BLaER1 treated with 17β-estradiol and CSF1 and Interleukin-3, amounts not matched to agents 10 nM and 100 nM (cell line): ENCODE measurements around the gene PLAU.
A peak's percentile ranks its signal among the peaks of the same experiment; 100 is the strongest.
"Not testable (repeated sequence)": the region's sequence is repeated elsewhere in the genome, so short reads cannot be mapped to it uniquely, and the experiment has no call there.

ENCODE experiments used
- H3K27ac ChIP-seq, 11 experiments: shearing (Covaris generic); formaldehyde crosslinking; 2 replicates each; pipeline ENCODE4 v1.8.1; 2022
- H3K27me3 ChIP-seq, 11 experiments: shearing (Covaris generic); formaldehyde crosslinking; 2 replicates each; pipeline ENCODE4 v1.8.1; 2022
- H3K36me3 ChIP-seq, 11 experiments: shearing (Covaris generic); formaldehyde crosslinking; 2 replicates each; pipeline ENCODE4 v1.8.1; 2022
- H3K4me1 ChIP-seq, 10 experiments: shearing (Covaris generic); formaldehyde crosslinking; 2 replicates each; pipeline ENCODE4 v1.8.1; 2022
- H3K4me2 ChIP-seq, 11 experiments: shearing (Covaris generic); formaldehyde crosslinking; 2 replicates each; pipeline ENCODE4 v1.8.1; 2022
- H3K4me3 ChIP-seq, 10 experiments: shearing (Covaris generic); formaldehyde crosslinking; 2 replicates each; pipeline ENCODE4 v1.8.1; 2022
- H3K9ac ChIP-seq, 11 experiments: shearing (Covaris generic); formaldehyde crosslinking; 2 replicates each; pipeline ENCODE4 v1.8.1; 2022
- H3K9me3 ChIP-seq, 11 experiments: shearing (Covaris generic); formaldehyde crosslinking; replicated peaks in 1 of 11; 2 replicates each; pipeline ENCODE4 v1.8.1; 2022
- H4K20me1 ChIP-seq, 11 experiments: shearing (Covaris generic); formaldehyde crosslinking; 2 replicates each; pipeline ENCODE4 v1.8.1; 2022
- Cebpa-rat ChIP-seq, 11 experiments: shearing (Covaris generic); IDR thresholded peaks; 2 replicates each; pipeline ENCODE4 v1.8.1; 2022

Gene PLAU

GRCh38 chr10:73917566-73918305 lies 6.8 kb downstream of the PLAU start:
- peak overlapping the region in 1 of 10 experiments; percentile 14; a peak in 1 of 20 replicates for H3K4me3 ChIP-seq
- H4K20me1 ChIP-seq = peaks cover 0 to 40% (median 19%) of the 10 kb centered on the region in 11 experiments; a peak in 11 of 22 replicates
- no peak for TF ChIP-seq Cebpa-rat (IDR thresholded peaks at IDR 0.05)
- H3K27ac ChIP-seq = peak overlapping the region in 7 of 11 experiments; percentile 23 to 67 (median 50); a peak in 8 of 22 replicates
- peaks cover 43 to 59% (median 52%) of the 10 kb centered on the region in 11 experiments for H3K36me3 ChIP-seq
- H3K9me3 ChIP-seq = peaks cover 13 to 28% (median 20%) of the 10 kb centered on the region in 11 experiments; a peak in 20 of 22 replicates
- H3K27me3 ChIP-seq = no peaks in the 10 kb centered on the region
- H3K4me2 ChIP-seq = peak overlapping the region in 10 of 11 experiments; percentile 61 to 99 (median 90); a peak in 12 of 22 replicates
- H3K4me1 ChIP-seq = peaks cover 63 to 89% (median 84%) of the 10 kb centered on the region in 10 experiments
- H3K9ac ChIP-seq = no peak overlapping the region

- Histone ChIP-seq H3K36me3 (peaks cover 27 to 41% (median 35%) of the 10 kb centered on the region in 11 experiments), H4K20me1 (peaks cover 0 to 22% (median 6%) of the 10 kb centered on the region in 11 experiments; a peak in 10 of 22 replicates), H3K9me3 (peaks cover 13 to 28% (median 20%) of the 10 kb centered on the region in 11 experiments; a peak in 20 of 22 replicates), H3K9ac (peak overlapping the region; percentile 15 to 75 (median 66); a peak in 20 of 22 replicates), H3K4me1 (peaks cover 66 to 88% (median 86%) of the 10 kb centered on the region in 10 experiments), H3K4me2 (peak overlapping the region; percentile 32 to 74 (median 66); a peak in 21 of 22 replicates), H3K27ac (peak overlapping the region; percentile 21 to 84 (median 75); a peak in 21 of 22 replicates)
- not testable (repeated sequence) for H3K27me3 ChIP-seq, H3K4me3 ChIP-seq
Measured at GRCh38 chr10:73919481-73919880, 8.5 kb downstream of the PLAU start.

DNA sequence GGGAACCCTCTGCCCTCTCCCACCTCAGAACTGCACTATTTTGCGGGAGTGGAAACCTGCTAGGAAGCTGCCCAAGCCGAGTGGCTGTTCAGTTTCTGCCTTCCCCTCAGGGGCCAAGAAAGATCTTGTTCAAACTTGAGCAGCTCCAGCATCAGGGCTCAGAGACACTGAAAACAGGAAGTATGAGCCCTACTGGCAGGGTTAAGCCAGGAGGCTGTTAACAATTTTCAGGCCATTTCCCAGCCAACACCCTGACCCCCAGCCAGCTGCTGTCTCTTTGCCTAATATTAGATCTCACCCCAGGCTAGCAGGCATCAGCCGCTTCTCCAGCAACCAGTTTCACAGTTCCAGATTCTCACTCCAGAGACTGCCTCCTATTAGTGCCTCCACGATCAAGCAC lies 9.2 kb downstream of the PLAU start:
- Histone ChIP-seq H4K20me1 (peaks cover 0 to 16% (median under 1%) of the 10 kb centered on the region in 11 experiments; a peak in 9 of 22 replicates), H3K4me3 (no peak overlapping the region), H3K9me3 (peaks cover 13 to 28% (median 20%) of the 10 kb centered on the region in 11 experiments; a peak in 20 of 22 replicates), H3K27me3 (no peaks in the 10 kb centered on the region), H3K4me2 (peak overlapping the region; percentile 32 to 74 (median 66)), H3K9ac (peak overlapping the region; percentile 15 to 75 (median 66); a peak in 20 of 22 replicates), H3K4me1 (peaks cover 60 to 85% (median 83%) of the 10 kb centered on the region in 10 experiments), H3K36me3 (peaks cover 21 to 35% (median 29%) of the 10 kb centered on the region in 11 experiments), H3K27ac (peak overlapping the region; percentile 21 to 84 (median 75); a peak in 21 of 22 replicates)
- no peak for TF ChIP-seq Cebpa-rat (IDR thresholded peaks at IDR 0.05)

GRCh38 chr10:73922007-73922863 lies 11.3 kb downstream of the PLAU start:
- Histone ChIP-seq H3K9ac (peak overlapping the region in 5 of 11 experiments; percentile 7 to 38 (median 23); a peak in 4 of 22 replicates), H3K36me3 (peaks cover 0 to 14% (median 7%) of the 10 kb centered on the region in 11 experiments; a peak in 17 of 22 replicates), H3K4me2 (peak overlapping the region; percentile 9 to 74 (median 66); a peak in 20 of 22 replicates), H3K27me3 (no peaks in the 10 kb centered on the region), H4K20me1 (no peaks in the 10 kb centered on the region), H3K27ac (peak overlapping the region in 8 of 11 experiments; percentile 45 to 79 (median 70); a peak in 16 of 22 replicates), H3K4me3 (no peak overlapping the region), H3K9me3 (peaks cover 13 to 25% (median 20%) of the 10 kb centered on the region in 11 experiments; a peak in 20 of 22 replicates), H3K4me1 (peaks cover 59 to 81% (median 78%) of the 10 kb centered on the region in 10 experiments)
- TF ChIP-seq Cebpa-rat (IDR thresholded peaks at IDR 0.05) = peak in 6 of 11 experiments; percentile 20 to 72 (median 43); a peak in 5 of 22 replicates

- peak overlapping the region in 9 of 11 experiments; percentile 7 to 74 (median 66); a peak in 12 of 22 replicates for H3K4me2 ChIP-seq
Measured at GRCh38 chr10:73922864-73923133, 11.9 kb downstream of the PLAU start.

GRCh38 chr10:73923935-73924598 lies 13.1 kb downstream of the PLAU start:
- H3K27me3 ChIP-seq = no peaks in the 10 kb centered on the region
- peaks cover 56 to 75% (median 73%) of the 10 kb centered on the region in 10 experiments for H3K4me1 ChIP-seq
- H3K9ac ChIP-seq = no peak overlapping the region
- H3K4me3 ChIP-seq = no peak overlapping the region
- no peaks in the 10 kb centered on the region for H4K20me1 ChIP-seq
- peaks cover 4 to 7% (median 5%) of the 10 kb centered on the region in 11 experiments; a peak in 18 of 22 replicates for H3K9me3 ChIP-seq
- H3K36me3 ChIP-seq = peaks cover 0 to 4% (median 0%) of the 10 kb centered on the region in 11 experiments; a peak in 1 of 22 replicates
- H3K27ac ChIP-seq = peak overlapping the region in 1 of 11 experiments; percentile 18; a peak in 1 of 22 replicates
- no peak for TF ChIP-seq Cebpa-rat (IDR thresholded peaks at IDR 0.05)
- H3K4me2 ChIP-seq = peak overlapping the region; percentile 23 to 74 (median 56); a peak in 15 of 22 replicates

More at GRCh38 chr10:73922864-73923133, 11.9 kb downstream of the PLAU start:
- H3K4me3 ChIP-seq = no peak overlapping the region
- H3K9ac ChIP-seq = no peak overlapping the region
- TF ChIP-seq Cebpa-rat (IDR thresholded peaks at IDR 0.05) = no peak
- H3K27me3 ChIP-seq = no peaks in the 10 kb centered on the region
- peaks cover 56 to 76% (median 73%) of the 10 kb centered on the region in 10 experiments for H3K4me1 ChIP-seq
- H4K20me1 ChIP-seq = no peaks in the 10 kb centered on the region
- peaks cover 12 to 20% (median 17%) of the 10 kb centered on the region in 11 experiments; a peak in 20 of 22 replicates for H3K9me3 ChIP-seq
- H3K27ac ChIP-seq = peak overlapping the region in 5 of 11 experiments; percentile 22 to 79 (median 75); a peak in 3 of 22 replicates
- peaks cover 0 to 8% (median 2%) of the 10 kb centered on the region in 11 experiments; a peak in 15 of 22 replicates for H3K36me3 ChIP-seq

DNA sequence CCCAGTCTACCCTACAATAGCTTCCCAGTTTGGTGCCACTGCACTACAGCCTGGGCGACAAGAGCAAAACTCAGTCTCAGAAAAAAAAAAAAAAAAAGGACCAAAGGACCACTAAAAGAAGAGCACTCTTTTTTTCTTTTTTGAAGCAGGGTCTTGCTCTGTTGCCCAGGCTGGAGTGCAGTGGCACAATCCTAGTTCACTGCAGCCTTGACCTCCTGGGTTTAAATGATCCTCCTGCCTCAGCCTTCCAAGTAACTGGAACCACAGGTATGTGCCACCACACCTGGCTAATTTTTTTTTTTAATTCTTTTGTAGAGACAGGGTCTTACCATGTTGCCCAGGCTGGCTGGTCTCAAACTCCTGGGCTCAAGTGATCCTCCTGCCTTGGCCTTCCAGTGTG lies 14.0 kb downstream of the PLAU start:
- no peaks in the 10 kb centered on the region for H3K27me3 ChIP-seq
- H3K4me1 ChIP-seq = peaks cover 49 to 67% (median 65%) of the 10 kb centered on the region in 10 experiments
- peak overlapping the region in 8 of 11 experiments; percentile 27 to 82 (median 62); a peak in 14 of 22 replicates for H3K4me2 ChIP-seq
- no peak for TF ChIP-seq Cebpa-rat (IDR thresholded peaks at IDR 0.05)
- no peaks in the 10 kb centered on the region for H4K20me1 ChIP-seq
- H3K4me3 ChIP-seq = no peak overlapping the region
- H3K36me3 ChIP-seq = no peaks in the 10 kb centered on the region
- peak overlapping the region in 2 of 11 experiments; percentile 18 to 55; a peak in 2 of 22 replicates for H3K27ac ChIP-seq
- H3K9me3 ChIP-seq = no peaks in the 10 kb centered on the region
- no peak overlapping the region for H3K9ac ChIP-seq

- TF ChIP-seq Cebpa-rat (IDR thresholded peaks at IDR 0.05) = no peak
Measured at GRCh38 chr10:73925539-73925938, 14.6 kb downstream of the PLAU start.

More at GRCh38 chr10:73925539-73925938, 14.6 kb downstream of the PLAU start:
- H3K4me3 ChIP-seq = no peak overlapping the region
- peaks cover 47 to 61% (median 59%) of the 10 kb centered on the region in 10 experiments for H3K4me1 ChIP-seq
- H3K9ac ChIP-seq = no peak overlapping the region
- H3K4me2 ChIP-seq = peak overlapping the region; percentile 11 to 82 (median 57); a peak in 21 of 22 replicates
- H4K20me1 ChIP-seq = no peaks in the 10 kb centered on the region
- H3K9me3 ChIP-seq = no peaks in the 10 kb centered on the region
- peak overlapping the region in 4 of 11 experiments; percentile 2 to 55 (median 24); a peak in 4 of 22 replicates for H3K27ac ChIP-seq
- H3K36me3 ChIP-seq = no peaks in the 10 kb centered on the region
- no peaks in the 10 kb centered on the region for H3K27me3 ChIP-seq
